AG09309 (cell line): ENCODE results near the gene YEATS2.
A peak's percentile ranks its signal among the peaks of the same experiment; 100 is the strongest.

Source experiments
- DNase-seq: peaks from one replicate; pipeline ENCODE4 v3.0.0-alpha.2; 2010; ENCODE audit warnings: low read depth
- H3K4me3 ChIP-seq: 2 replicates; pipeline ENCODE4 v1.5.1; 2011; ENCODE audit warnings: mild to moderate bottlenecking, low read depth, low read length, moderate library complexity; ENCODE audit not compliant: control insufficient read depth
- CTCF ChIP-seq: IDR thresholded peaks from 2 replicates; pipeline ENCODE4 v1.5.1; 2011; ENCODE audit warnings: mild to moderate bottlenecking, low read depth, low read length, inconsistent platforms; ENCODE audit not compliant: insufficient read depth, control insufficient read depth; ENCODE audit errors: missing control alignments

Gene YEATS2

GRCh38 chr3:183697610-183698317 lies at the start of gene YEATS2:
TSS of gene YEATS2 (plus strand) at chr3:183697797. CDS start at chr3:183715163, 17,366 bp downstream.
- peak within 1 kb of the TSS; percentile 91 for H3K4me3 ChIP-seq
- DNase-seq: no peak
- TF ChIP-seq CTCF: no peak

- no peak for TF ChIP-seq CTCF
- DNase-seq: no peak
- no peak overlapping the region for H3K4me3 ChIP-seq
These were observed 47.0 kb upstream of the YEATS2 start for GRCh38 chr3:183650554-183650953.

- no peak for TF ChIP-seq CTCF
- no peak for DNase-seq
- no peak overlapping the region for H3K4me3 ChIP-seq
These were observed 44.2 kb upstream of the YEATS2 start for GRCh38 chr3:183653209-183654064.

GRCh38 chr3:183654727-183655126 lies 42.9 kb upstream of the YEATS2 start:
- no peak overlapping the region for H3K4me3 ChIP-seq
- TF ChIP-seq CTCF: no peak
- no peak for DNase-seq

GRCh38 chr3:183662099-183662498 lies 35.5 kb upstream of the YEATS2 start:
- no peak overlapping the region for H3K4me3 ChIP-seq

GRCh38 chr3:183664913-183665381 lies 32.6 kb upstream of the YEATS2 start:
- no peak for DNase-seq
- no peak overlapping the region for H3K4me3 ChIP-seq
- TF ChIP-seq CTCF: no peak

More at GRCh38 chr3:183662099-183662498, 35.5 kb upstream of the YEATS2 start:
- TF ChIP-seq CTCF: no peak
- DNase-seq: no peak
